ENCODE measurements around the gene TMEM181.
"Not testable (repeated sequence)": the region's sequence is repeated elsewhere in the genome, so short reads cannot be mapped to it uniquely, and the experiment has no call there.

Gene TMEM181

GRCh38 chr6:158624684-158625682, 65.1 kb downstream of the TMEM181 start:
- DNase-seq, result no peak

- no peak for DNase-seq
These were observed 66.0 kb downstream of the TMEM181 start for GRCh38 chr6:158625881-158626305.

GRCh38 chr6:158626360-158627167, 66.7 kb downstream of the TMEM181 start:
- DNase-seq, result no peak

- no peak for DNase-seq
These were observed 67.5 kb downstream of the TMEM181 start for GRCh38 chr6:158627168-158627939.

- DNase-seq, result no peak
These were observed 68.0 kb downstream of the TMEM181 start for GRCh38 chr6:158627940-158628211.

GRCh38 chr6:158628542-158628941, 68.7 kb downstream of the TMEM181 start:
- no peak for DNase-seq

- DNase-seq, result no peak
These were observed 69.7 kb downstream of the TMEM181 start for GRCh38 chr6:158629367-158630221.

- DNase-seq, result no peak
These were observed 71.2 kb downstream of the TMEM181 start for GRCh38 chr6:158630938-158631616.

GRCh38 chr6:158631678-158632537, 72.0 kb downstream of the TMEM181 start:
- DNase-seq, result no peak

GRCh38 chr6:158632538-158633119, 72.7 kb downstream of the TMEM181 start:
- not testable (repeated sequence) for DNase-seq

GRCh38 chr6:158633127-158633526, 73.2 kb downstream of the TMEM181 start:
- DNase-seq, result no peak

- DNase-seq, result no peak
These were observed 75.0 kb downstream of the TMEM181 start for GRCh38 chr6:158634695-158635426.

GRCh38 chr6:158635427-158636073, 75.7 kb downstream of the TMEM181 start:
- no peak for DNase-seq

GRCh38 chr6:158636778-158637177, 76.9 kb downstream of the TMEM181 start:
- no peak for DNase-seq

GRCh38 chr6:158638324-158638854, 78.5 kb downstream of the TMEM181 start:
- DNase-seq, result no peak

- DNase-seq, result no peak
These were observed 79.2 kb downstream of the TMEM181 start for GRCh38 chr6:158639056-158639455.

- no peak for DNase-seq
These were observed 80.6 kb downstream of the TMEM181 start for GRCh38 chr6:158640519-158640918.

- no peak for DNase-seq
These were observed 82.3 kb downstream of the TMEM181 start for GRCh38 chr6:158642097-158642601.

Data from activated CD4-positive, CD25-positive, alpha-beta regulatory T cell treated with anti-CD3 and anti-CD28 coated beads, Interleukin-2, amount 50 U/mL, for 72 hours (primary cell).